GM23338 (cell line): ENCODE results near the gene UBE2Q2. TPM values are rescaled to one million over a fixed set of nuclear protein-coding genes. Genes with fewer than 3 reads are reported as not detected.

Source experiments
- ATAC-seq: fragments of 200-7000 bp; cut with Tn5 transposase; 3 replicates; pipeline ENCODE4 v1.9.1; 2020
- DNase-seq: peaks from one replicate; pipeline ENCODE4 v3.0.0-alpha.2; 2015; ENCODE audit warnings: low spot score
- H2AFZ ChIP-seq: fragments of 200-600 bp; sonication (generic); 2 replicates; pipeline ENCODE4 v1.8.0; 2016; ENCODE audit warnings: antibody characterized with exemption, mild to moderate bottlenecking, moderate library complexity
- H3F3A ChIP-seq: fragments of 200-600 bp; sonication (generic); replicated peaks from 2 replicates; pipeline ENCODE4 v1.8.0; 2017; ENCODE audit warnings: antibody characterized with exemption, mixed run types, low read depth
- H3K27ac ChIP-seq: fragments of 200-600 bp; sonication (generic); 2 replicates; pipeline ENCODE4 v1.6.1; 2016; ENCODE audit warnings: low read depth
- H3K27me3 ChIP-seq: fragments of 200-600 bp; sonication (generic); 2 replicates; pipeline ENCODE4 v1.8.0; 2016; ENCODE audit warnings: mild to moderate bottlenecking, mixed run types, moderate library complexity; ENCODE audit not compliant: insufficient read depth
- H3K36me3 ChIP-seq: fragments of 200-600 bp; sonication (generic); 2 replicates; pipeline ENCODE4 v1.8.0; 2016; ENCODE audit warnings: mild to moderate bottlenecking; ENCODE audit not compliant: insufficient read depth
- H3K4me1 ChIP-seq: fragments of 200-600 bp; sonication (generic); 2 replicates; pipeline ENCODE4 v1.8.0; 2016; ENCODE audit warnings: mild to moderate bottlenecking, moderate library complexity; ENCODE audit not compliant: insufficient read depth
- H3K4me2 ChIP-seq: fragments of 200-600 bp; sonication (generic); 2 replicates; pipeline ENCODE4 v1.7.1; 2017; ENCODE audit warnings: mixed run types
- H3K4me3 ChIP-seq: fragments of 200-600 bp; sonication (generic); 2 replicates; pipeline ENCODE4 v1.6.1; 2016; ENCODE audit warnings: mixed run types
- H3K79me2 ChIP-seq: fragments of 200-600 bp; sonication (generic); replicated peaks from 2 replicates; pipeline ENCODE4 v1.8.0; 2017; ENCODE audit warnings: mild to moderate bottlenecking; ENCODE audit not compliant: insufficient read depth
- H3K9me2 ChIP-seq: fragments of 200-600 bp; sonication (generic); 2 replicates; pipeline ENCODE4 v1.8.0; 2017; ENCODE audit not compliant: insufficient read depth
- H4K20me1 ChIP-seq: fragments of 200-600 bp; sonication (generic); replicated peaks from 2 replicates; pipeline ENCODE4 v1.8.0; 2017; ENCODE audit warnings: mild to moderate bottlenecking; ENCODE audit not compliant: insufficient read depth
- H3K27ac Mint-ChIP-seq: 2 replicates; pipeline ENCODE4 v1.8.0; 2020; ENCODE audit warnings: inconsistent platforms, mild to moderate bottlenecking, moderate library complexity, mixed read lengths
- H3K27me3 Mint-ChIP-seq: 3 replicates; pipeline ENCODE4 v1.8.0; 2022; ENCODE audit warnings: low read depth, mild to moderate bottlenecking, moderate library complexity, mixed read lengths, inconsistent platforms; ENCODE audit not compliant: insufficient read depth, poor library complexity
- H3K36me3 Mint-ChIP-seq: 3 replicates; pipeline ENCODE4 v1.8.0; 2021; ENCODE audit warnings: low read depth, mild to moderate bottlenecking, inconsistent platforms, moderate library complexity, mixed read lengths
- H3K4me1 Mint-ChIP-seq: 3 replicates; pipeline ENCODE4 v1.8.0; 2020; ENCODE audit warnings: mild to moderate bottlenecking, inconsistent platforms, mixed read lengths
- H3K4me3 Mint-ChIP-seq: 3 replicates; pipeline ENCODE4 v1.8.0; 2021; ENCODE audit warnings: moderate library complexity, mild to moderate bottlenecking, inconsistent platforms, mixed read lengths
- H3K9me3 Mint-ChIP-seq: 3 replicates; pipeline ENCODE4 v1.8.0; 2020; ENCODE audit warnings: moderate library complexity, mild to moderate bottlenecking, inconsistent platforms, mixed read lengths
- CREB1 ChIP-seq: fragments of 250-450 bp; sonication (Bioruptor Pico); IDR thresholded peaks from 2 replicates; pipeline ENCODE4 v1.5.0; 2020; ENCODE audit warnings: low read depth, mild to moderate bottlenecking, moderate library complexity
- EZH2 ChIP-seq: fragments of 200-600 bp; sonication (generic); IDR thresholded peaks from one replicate; pipeline ENCODE4 v1.8.0; 2017; ENCODE audit warnings: antibody characterized with exemption, mild to moderate bottlenecking, low read depth; ENCODE audit not compliant: unreplicated experiment
- EZH2phosphoT487 ChIP-seq: fragments of 200-600 bp; sonication (generic); IDR thresholded peaks from one replicate; pipeline ENCODE4 v1.8.1; 2018; ENCODE audit warnings: antibody characterized with exemption; ENCODE audit not compliant: unreplicated experiment
- JUNB ChIP-seq: IDR thresholded peaks from one replicate; pipeline ENCODE4 v1.6.1; 2016; ENCODE audit warnings: antibody characterized with exemption; ENCODE audit not compliant: unreplicated experiment
- NANOG ChIP-seq: IDR thresholded peaks from 2 replicates; pipeline ENCODE4 v1.6.1; 2016; ENCODE audit warnings: antibody characterized with exemption, borderline replicate concordance
- POLR2AphosphoS5 ChIP-seq: IDR thresholded peaks from 2 replicates; pipeline ENCODE4 v1.6.1; 2016; ENCODE audit warnings: antibody characterized with exemption, low read depth
- STAT1 ChIP-seq: IDR thresholded peaks from one replicate; pipeline ENCODE4 v1.6.1; 2016; ENCODE audit warnings: antibody characterized with exemption; ENCODE audit not compliant: unreplicated experiment
- ZNF114 ChIP-seq: fragments of 250-450 bp; sonication (Bioruptor Pico); IDR thresholded peaks from 2 replicates; pipeline ENCODE4 v1.5.0; 2020; ENCODE audit warnings: mild to moderate bottlenecking, moderate library complexity
- polyA plus RNA-seq: library from polyadenylated mRNA; unstranded; fragments of >200 nt; fragmentation: Nextera tagmentation; extraction: Ambion mirVana; gene quantifications from 2 replicates; pipeline ENCODE4 v1.2.1, GENCODE V29; 2016
- total RNA-seq: library from RNA; depleted of rRNA; stranded (reverse); fragments of >200 nt; shearing (Covaris generic); gene quantifications from 2 replicates; pipeline ENCODE4 v1.2.3, GENCODE V29; 2014
- TF ChIP-seq, protein P1 (sequence below), 2 experiments: fragments of 200-600 bp in 1 of 2; sonication (generic) in 1 of 2; conservative IDR thresholded peaks; 2 replicates each; pipeline versions ENCODE4 v1.5.1 to v1.6.1; 2016 to 2017; ENCODE audit warnings: antibody characterized with exemption in 2 of 2, low read depth in 2 of 2, mild to moderate bottlenecking in 2 of 2, moderate library complexity in 1 of 2
- TF ChIP-seq, protein P2 (sequence below): fragments of 250-450 bp; sonication (Bioruptor Pico); IDR thresholded peaks from 2 replicates; pipeline ENCODE4 v1.5.0; 2020; ENCODE audit warnings: mild to moderate bottlenecking, moderate library complexity
- TF ChIP-seq, protein P3 (sequence below): IDR thresholded peaks from 2 replicates; pipeline ENCODE4 v1.6.1; 2016; ENCODE audit warnings: antibody characterized with exemption
- TF ChIP-seq, protein P4 (sequence below): IDR thresholded peaks from one replicate; pipeline ENCODE4 v1.6.1; 2018; ENCODE audit warnings: antibody characterized with exemption; ENCODE audit not compliant: unreplicated experiment

The UBE2Q2 gene
- total and polyA plus RNA-seq, 2 experiments from 2014 or later: 23.7 to 29.3 TPM

DNA sequence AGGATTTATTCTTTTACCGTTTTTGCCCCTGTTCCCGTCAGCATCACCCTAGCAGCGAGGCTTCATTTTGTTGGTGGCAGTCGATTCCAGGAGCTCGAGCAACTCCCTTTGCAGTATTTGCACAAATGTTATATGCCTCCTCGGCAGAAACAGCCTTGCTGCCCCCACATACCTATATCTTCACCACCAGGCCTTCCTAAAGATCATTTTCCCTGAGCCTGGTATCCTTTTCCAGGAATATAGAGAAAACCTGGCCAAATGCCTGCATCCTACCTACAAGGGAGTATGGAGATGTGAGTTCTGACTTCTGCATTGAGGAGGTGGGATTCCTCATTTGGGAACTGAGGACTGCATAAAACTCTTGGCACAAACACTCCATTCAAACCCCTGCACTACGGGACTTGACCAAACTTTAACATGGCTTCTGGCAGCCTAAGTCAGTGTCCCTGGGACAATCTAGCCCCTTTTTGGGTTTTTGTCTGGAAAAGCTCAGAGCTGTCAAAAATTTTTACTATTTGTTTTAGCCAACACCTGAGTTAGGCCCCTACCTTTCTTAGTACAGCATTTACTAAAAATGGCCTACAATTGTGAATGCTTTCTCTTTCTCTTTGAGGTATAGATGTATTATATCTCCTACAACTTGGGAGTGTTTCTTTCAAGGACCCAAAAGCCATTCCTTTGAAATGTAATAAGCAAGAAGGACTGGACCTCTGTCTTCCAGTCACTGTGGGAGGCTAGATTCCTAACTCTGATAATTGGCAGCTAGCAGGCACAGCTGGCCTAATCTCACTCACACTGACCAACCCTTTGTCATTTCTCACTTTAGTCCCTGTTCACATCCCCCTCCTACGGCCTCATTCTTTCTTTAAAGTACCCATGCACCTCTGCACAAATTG lies 12.1 kb upstream of the UBE2Q2 start:
- H3K9me3 Mint-ChIP-seq: no peaks in the 10 kb centered on the region; the same call in 2 of the 3 replicates
- TF ChIP-seq EZH2phosphoT487: no peak
- TF ChIP-seq, protein P1, sequence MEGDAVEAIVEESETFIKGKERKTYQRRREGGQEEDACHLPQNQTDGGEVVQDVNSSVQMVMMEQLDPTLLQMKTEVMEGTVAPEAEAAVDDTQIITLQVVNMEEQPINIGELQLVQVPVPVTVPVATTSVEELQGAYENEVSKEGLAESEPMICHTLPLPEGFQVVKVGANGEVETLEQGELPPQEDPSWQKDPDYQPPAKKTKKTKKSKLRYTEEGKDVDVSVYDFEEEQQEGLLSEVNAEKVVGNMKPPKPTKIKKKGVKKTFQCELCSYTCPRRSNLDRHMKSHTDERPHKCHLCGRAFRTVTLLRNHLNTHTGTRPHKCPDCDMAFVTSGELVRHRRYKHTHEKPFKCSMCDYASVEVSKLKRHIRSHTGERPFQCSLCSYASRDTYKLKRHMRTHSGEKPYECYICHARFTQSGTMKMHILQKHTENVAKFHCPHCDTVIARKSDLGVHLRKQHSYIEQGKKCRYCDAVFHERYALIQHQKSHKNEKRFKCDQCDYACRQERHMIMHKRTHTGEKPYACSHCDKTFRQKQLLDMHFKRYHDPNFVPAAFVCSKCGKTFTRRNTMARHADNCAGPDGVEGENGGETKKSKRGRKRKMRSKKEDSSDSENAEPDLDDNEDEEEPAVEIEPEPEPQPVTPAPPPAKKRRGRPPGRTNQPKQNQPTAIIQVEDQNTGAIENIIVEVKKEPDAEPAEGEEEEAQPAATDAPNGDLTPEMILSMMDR (conservative IDR thresholded peaks at IDR 0.05; ENCODE audit: low read depth in 2 of 2): no peak
- TF ChIP-seq, protein P2, sequence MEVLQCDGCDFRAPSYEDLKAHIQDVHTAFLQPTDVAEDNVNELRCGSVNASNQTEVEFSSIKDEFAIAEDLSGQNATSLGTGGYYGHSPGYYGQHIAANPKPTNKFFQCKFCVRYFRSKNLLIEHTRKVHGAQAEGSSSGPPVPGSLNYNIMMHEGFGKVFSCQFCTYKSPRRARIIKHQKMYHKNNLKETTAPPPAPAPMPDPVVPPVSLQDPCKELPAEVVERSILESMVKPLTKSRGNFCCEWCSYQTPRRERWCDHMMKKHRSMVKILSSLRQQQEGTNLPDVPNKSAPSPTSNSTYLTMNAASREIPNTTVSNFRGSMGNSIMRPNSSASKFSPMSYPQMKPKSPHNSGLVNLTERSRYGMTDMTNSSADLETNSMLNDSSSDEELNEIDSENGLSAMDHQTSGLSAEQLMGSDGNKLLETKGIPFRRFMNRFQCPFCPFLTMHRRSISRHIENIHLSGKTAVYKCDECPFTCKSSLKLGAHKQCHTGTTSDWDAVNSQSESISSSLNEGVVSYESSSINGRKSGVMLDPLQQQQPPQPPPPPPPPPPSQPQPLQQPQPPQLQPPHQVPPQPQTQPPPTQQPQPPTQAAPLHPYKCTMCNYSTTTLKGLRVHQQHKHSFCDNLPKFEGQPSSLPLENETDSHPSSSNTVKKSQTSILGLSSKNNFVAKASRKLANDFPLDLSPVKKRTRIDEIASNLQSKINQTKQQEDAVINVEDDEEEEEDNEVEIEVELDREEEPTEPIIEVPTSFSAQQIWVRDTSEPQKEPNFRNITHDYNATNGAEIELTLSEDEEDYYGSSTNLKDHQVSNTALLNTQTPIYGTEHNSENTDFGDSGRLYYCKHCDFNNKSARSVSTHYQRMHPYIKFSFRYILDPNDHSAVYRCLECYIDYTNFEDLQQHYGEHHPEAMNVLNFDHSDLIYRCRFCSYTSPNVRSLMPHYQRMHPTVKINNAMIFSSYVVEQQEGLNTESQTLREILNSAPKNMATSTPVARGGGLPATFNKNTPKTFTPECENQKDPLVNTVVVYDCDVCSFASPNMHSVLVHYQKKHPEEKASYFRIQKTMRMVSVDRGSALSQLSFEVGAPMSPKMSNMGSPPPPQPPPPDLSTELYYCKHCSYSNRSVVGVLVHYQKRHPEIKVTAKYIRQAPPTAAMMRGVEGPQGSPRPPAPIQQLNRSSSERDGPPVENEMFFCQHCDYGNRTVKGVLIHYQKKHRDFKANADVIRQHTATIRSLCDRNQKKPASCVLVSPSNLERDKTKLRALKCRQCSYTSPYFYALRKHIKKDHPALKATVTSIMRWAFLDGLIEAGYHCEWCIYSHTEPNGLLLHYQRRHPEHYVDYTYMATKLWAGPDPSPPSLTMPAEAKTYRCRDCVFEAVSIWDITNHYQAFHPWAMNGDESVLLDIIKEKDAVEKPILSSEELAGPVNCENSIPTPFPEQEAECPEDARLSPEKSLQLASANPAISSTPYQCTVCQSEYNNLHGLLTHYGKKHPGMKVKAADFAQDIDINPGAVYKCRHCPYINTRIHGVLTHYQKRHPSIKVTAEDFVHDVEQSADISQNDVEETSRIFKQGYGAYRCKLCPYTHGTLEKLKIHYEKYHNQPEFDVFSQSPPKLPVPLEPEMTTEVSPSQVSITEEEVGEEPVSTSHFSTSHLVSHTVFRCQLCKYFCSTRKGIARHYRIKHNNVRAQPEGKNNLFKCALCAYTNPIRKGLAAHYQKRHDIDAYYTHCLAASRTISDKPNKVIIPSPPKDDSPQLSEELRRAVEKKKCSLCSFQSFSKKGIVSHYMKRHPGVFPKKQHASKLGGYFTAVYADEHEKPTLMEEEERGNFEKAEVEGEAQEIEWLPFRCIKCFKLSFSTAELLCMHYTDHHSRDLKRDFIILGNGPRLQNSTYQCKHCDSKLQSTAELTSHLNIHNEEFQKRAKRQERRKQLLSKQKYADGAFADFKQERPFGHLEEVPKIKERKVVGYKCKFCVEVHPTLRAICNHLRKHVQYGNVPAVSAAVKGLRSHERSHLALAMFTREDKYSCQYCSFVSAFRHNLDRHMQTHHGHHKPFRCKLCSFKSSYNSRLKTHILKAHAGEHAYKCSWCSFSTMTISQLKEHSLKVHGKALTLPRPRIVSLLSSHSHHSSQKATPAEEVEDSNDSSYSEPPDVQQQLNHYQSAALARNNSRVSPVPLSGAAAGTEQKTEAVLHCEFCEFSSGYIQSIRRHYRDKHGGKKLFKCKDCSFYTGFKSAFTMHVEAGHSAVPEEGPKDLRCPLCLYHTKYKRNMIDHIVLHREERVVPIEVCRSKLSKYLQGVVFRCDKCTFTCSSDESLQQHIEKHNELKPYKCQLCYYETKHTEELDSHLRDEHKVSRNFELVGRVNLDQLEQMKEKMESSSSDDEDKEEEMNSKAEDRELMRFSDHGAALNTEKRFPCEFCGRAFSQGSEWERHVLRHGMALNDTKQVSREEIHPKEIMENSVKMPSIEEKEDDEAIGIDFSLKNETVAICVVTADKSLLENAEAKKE (CRISPR knock-in tag): no peak
- no peak for TF ChIP-seq JUNB
- no peak for TF ChIP-seq POLR2AphosphoS5
- TF ChIP-seq CREB1 (CRISPR knock-in tag): no peak
- TF ChIP-seq ZNF114 (CRISPR knock-in tag): no peak
- no peak for TF ChIP-seq NANOG
- TF ChIP-seq, protein P3, sequence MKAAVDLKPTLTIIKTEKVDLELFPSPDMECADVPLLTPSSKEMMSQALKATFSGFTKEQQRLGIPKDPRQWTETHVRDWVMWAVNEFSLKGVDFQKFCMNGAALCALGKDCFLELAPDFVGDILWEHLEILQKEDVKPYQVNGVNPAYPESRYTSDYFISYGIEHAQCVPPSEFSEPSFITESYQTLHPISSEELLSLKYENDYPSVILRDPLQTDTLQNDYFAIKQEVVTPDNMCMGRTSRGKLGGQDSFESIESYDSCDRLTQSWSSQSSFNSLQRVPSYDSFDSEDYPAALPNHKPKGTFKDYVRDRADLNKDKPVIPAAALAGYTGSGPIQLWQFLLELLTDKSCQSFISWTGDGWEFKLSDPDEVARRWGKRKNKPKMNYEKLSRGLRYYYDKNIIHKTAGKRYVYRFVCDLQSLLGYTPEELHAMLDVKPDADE: no peak
- TF ChIP-seq EZH2: no peak
- no peak for TF ChIP-seq STAT1
- TF ChIP-seq, protein P4, sequence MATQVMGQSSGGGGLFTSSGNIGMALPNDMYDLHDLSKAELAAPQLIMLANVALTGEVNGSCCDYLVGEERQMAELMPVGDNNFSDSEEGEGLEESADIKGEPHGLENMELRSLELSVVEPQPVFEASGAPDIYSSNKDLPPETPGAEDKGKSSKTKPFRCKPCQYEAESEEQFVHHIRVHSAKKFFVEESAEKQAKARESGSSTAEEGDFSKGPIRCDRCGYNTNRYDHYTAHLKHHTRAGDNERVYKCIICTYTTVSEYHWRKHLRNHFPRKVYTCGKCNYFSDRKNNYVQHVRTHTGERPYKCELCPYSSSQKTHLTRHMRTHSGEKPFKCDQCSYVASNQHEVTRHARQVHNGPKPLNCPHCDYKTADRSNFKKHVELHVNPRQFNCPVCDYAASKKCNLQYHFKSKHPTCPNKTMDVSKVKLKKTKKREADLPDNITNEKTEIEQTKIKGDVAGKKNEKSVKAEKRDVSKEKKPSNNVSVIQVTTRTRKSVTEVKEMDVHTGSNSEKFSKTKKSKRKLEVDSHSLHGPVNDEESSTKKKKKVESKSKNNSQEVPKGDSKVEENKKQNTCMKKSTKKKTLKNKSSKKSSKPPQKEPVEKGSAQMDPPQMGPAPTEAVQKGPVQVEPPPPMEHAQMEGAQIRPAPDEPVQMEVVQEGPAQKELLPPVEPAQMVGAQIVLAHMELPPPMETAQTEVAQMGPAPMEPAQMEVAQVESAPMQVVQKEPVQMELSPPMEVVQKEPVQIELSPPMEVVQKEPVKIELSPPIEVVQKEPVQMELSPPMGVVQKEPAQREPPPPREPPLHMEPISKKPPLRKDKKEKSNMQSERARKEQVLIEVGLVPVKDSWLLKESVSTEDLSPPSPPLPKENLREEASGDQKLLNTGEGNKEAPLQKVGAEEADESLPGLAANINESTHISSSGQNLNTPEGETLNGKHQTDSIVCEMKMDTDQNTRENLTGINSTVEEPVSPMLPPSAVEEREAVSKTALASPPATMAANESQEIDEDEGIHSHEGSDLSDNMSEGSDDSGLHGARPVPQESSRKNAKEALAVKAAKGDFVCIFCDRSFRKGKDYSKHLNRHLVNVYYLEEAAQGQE: no peak
- peaks cover 17% of the 10 kb centered on the region for H3K4me1 Mint-ChIP-seq
- H3K36me3 Mint-ChIP-seq: no peaks in the 10 kb centered on the region
- H3K9me2 ChIP-seq: 0 out of 2 replicates have a peak, but pooled peaks cover 3% of the 10 kb centered on the region
- H3K79me2 ChIP-seq: no peaks in the 10 kb centered on the region
- no peak overlapping the region for H3K27ac ChIP-seq
- no peaks in the 10 kb centered on the region for H3K27me3 Mint-ChIP-seq
- no peak overlapping the region for H3K4me2 ChIP-seq
- ATAC-seq (peak; percentile 76), DNase-seq (no peak)
- no peak overlapping the region for H3K4me3 ChIP-seq
- H4K20me1 ChIP-seq: no peaks in the 10 kb centered on the region
- no peaks in the 10 kb centered on the region for H3K36me3 ChIP-seq
- peaks cover 15% of the 10 kb centered on the region; the same call in 1 of the 2 replicates for H3K4me1 ChIP-seq
- no peak overlapping the region for H3K27ac Mint-ChIP-seq
- no peak overlapping the region for H3K4me3 Mint-ChIP-seq
- no peaks in the 10 kb centered on the region for H3F3A ChIP-seq
- H2AFZ ChIP-seq: peak overlapping the region; percentile 85; the same call in 1 of the 2 replicates
- H3K27me3 ChIP-seq: no peaks in the 10 kb centered on the region
